ENCODE measurements around the gene CLDN34.

DNA sequence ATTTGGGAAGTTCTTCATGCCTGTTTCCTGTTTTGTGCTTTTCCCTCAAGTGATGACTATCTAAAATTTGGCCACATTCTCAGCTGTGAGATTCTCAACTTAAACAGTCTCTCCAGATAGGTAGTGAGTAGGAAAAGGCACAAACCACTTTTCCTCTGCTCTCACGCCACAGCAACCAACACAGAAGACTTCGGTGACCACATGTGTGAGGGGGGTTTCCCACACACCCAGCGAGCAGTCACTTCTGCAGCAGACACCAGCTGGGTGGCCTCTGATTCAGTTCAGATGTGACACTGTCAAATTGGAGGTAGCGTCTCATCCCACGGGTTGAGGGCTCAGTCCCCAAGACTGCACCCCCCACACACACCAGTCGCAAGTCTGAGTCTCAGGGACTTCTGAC is 25.1 kb upstream of the CLDN34 start:
- TF ChIP-seq, protein P1, sequence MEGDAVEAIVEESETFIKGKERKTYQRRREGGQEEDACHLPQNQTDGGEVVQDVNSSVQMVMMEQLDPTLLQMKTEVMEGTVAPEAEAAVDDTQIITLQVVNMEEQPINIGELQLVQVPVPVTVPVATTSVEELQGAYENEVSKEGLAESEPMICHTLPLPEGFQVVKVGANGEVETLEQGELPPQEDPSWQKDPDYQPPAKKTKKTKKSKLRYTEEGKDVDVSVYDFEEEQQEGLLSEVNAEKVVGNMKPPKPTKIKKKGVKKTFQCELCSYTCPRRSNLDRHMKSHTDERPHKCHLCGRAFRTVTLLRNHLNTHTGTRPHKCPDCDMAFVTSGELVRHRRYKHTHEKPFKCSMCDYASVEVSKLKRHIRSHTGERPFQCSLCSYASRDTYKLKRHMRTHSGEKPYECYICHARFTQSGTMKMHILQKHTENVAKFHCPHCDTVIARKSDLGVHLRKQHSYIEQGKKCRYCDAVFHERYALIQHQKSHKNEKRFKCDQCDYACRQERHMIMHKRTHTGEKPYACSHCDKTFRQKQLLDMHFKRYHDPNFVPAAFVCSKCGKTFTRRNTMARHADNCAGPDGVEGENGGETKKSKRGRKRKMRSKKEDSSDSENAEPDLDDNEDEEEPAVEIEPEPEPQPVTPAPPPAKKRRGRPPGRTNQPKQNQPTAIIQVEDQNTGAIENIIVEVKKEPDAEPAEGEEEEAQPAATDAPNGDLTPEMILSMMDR (IDR thresholded peaks at IDR 0.05) = no peak
- no peak for TF ChIP-seq POLR2A (IDR thresholded peaks at IDR 0.05)
